ENCODE measurements around the gene ADAP2.

DNA sequence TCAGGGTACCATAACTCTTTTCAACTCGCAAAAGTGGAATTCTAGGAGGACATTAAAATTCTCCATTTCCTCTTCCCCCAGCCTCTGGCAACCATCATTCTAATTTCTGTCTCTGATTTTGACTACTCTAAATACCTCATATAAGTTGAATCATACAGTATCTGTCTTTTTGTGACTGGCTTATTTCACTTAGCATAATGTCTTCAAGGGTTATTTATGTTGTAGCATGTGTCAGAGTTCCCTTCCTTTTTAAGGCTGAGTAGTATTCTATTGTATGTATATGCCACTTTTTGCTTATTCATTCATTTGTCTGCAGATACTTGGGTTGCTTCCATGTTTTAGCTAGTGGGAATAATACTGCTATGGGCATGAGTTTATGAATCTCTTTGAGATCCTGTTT, 61.1 kb downstream of the ADAP2 start:
- TF ChIP-seq CTCF (conservative IDR thresholded peaks at IDR 0.05) = no peak
- no peak for TF ChIP-seq EZH2 (IDR thresholded peaks at IDR 0.05; ENCODE audit: low read depth)

Measured in PC-9 (cell line).